Measurements from ENCODE around the gene CPEB3.
"Not testable (repeated sequence)": the region's sequence is repeated elsewhere in the genome, so short reads cannot be mapped to it uniquely, and the experiment has no call there.

CPEB3 gene

GRCh38 chr10:92124020-92124419 lies 166.9 kb downstream of the CPEB3 start:
- peaks cover 0 to 14% (median 0%) of the 10 kb centered on the region in 11 experiments; a peak in 4 of 22 replicates for H3K36me3 ChIP-seq
- no peak overlapping the region for H3K4me2 ChIP-seq
- H4K20me1 ChIP-seq, result peaks cover 0 to 21% (median 0%) of the 10 kb centered on the region in 11 experiments; a peak in 1 of 22 replicates
- H3K4me3 ChIP-seq, result no peak overlapping the region
- no peak overlapping the region for H3K9ac ChIP-seq
- H3K4me1 ChIP-seq, result peaks cover 0 to 32% (median 0%) of the 10 kb centered on the region in 10 experiments; a peak in 6 of 20 replicates
- H3K27ac ChIP-seq, result no peak overlapping the region
- H3K9me3 ChIP-seq (replicated peaks in 1 of 11), result peaks cover 4 to 9% (median 6%) of the 10 kb centered on the region in 11 experiments; a peak in 13 of 22 replicates
- no peak for TF ChIP-seq Cebpa-rat (IDR thresholded peaks at IDR 0.05)
- H3K27me3 ChIP-seq, result no peaks in the 10 kb centered on the region

GRCh38 chr10:92122941-92123450 lies 167.9 kb downstream of the CPEB3 start:
- peaks cover 0 to 37% (median 0%) of the 10 kb centered on the region in 10 experiments; a peak in 6 of 20 replicates for H3K4me1 ChIP-seq
- no peak overlapping the region for H3K27ac ChIP-seq
- no peaks in the 10 kb centered on the region; a peak in 1 of 22 replicates for H3K9me3 ChIP-seq (replicated peaks in 1 of 11)
- H4K20me1 ChIP-seq, result peaks cover 0 to 22% (median 0%) of the 10 kb centered on the region in 11 experiments; a peak in 1 of 22 replicates
- no peak overlapping the region for H3K9ac ChIP-seq
- no peak for TF ChIP-seq Cebpa-rat (IDR thresholded peaks at IDR 0.05)
- no peaks in the 10 kb centered on the region for H3K27me3 ChIP-seq
- no peak overlapping the region for H3K4me3 ChIP-seq
- H3K4me2 ChIP-seq, result no peak overlapping the region
- H3K36me3 ChIP-seq, result peaks cover 0 to 17% (median 0%) of the 10 kb centered on the region in 11 experiments; a peak in 4 of 22 replicates

- peaks cover 0 to 13% (median 0%) of the 10 kb centered on the region in 11 experiments; a peak in 1 of 22 replicates for H4K20me1 ChIP-seq
- H3K27ac ChIP-seq, result no peak overlapping the region
- peaks cover 0 to 32% (median 0%) of the 10 kb centered on the region in 10 experiments; a peak in 6 of 20 replicates for H3K4me1 ChIP-seq
- H3K4me3 ChIP-seq, result no peak overlapping the region
- TF ChIP-seq Cebpa-rat (IDR thresholded peaks at IDR 0.05), result no peak
- no peaks in the 10 kb centered on the region; a peak in 1 of 22 replicates for H3K9me3 ChIP-seq (replicated peaks in 1 of 11)
- no peaks in the 10 kb centered on the region for H3K27me3 ChIP-seq
- no peak overlapping the region for H3K4me2 ChIP-seq
- peaks cover 0 to 17% (median 0%) of the 10 kb centered on the region in 11 experiments; a peak in 5 of 22 replicates for H3K36me3 ChIP-seq
- no peak overlapping the region for H3K9ac ChIP-seq
Observed at GRCh38 chr10:92121686-92122492, 169.0 kb downstream of the CPEB3 start.

GRCh38 chr10:92119340-92119739 lies 171.5 kb downstream of the CPEB3 start:
- Histone ChIP-seq H3K4me1 (peaks cover 0 to 20% (median 0%) of the 10 kb centered on the region in 10 experiments; a peak in 6 of 20 replicates), H4K20me1 (0 out of 22 replicates have a peak, but pooled peaks cover 0 to 5% (median 0%) of the 10 kb centered on the region in 11 experiments), H3K9ac (no peak overlapping the region), H3K27me3 (no peaks in the 10 kb centered on the region), H3K4me2 (peak overlapping the region in 4 of 11 experiments; percentile 34 to 56 (median 38); a peak in 7 of 22 replicates), H3K4me3 (no peak overlapping the region), H3K9me3 (replicated peaks in 1 of 11) (peaks cover 0 to 3% (median 0%) of the 10 kb centered on the region in 11 experiments; a peak in 5 of 22 replicates), H3K36me3 (peaks cover 0 to 20% (median 0%) of the 10 kb centered on the region in 11 experiments; a peak in 5 of 22 replicates), H3K27ac (0 out of 22 replicates have a peak overlapping the region, but pooled peaks of 1 of the 11 experiments have one; percentile 20)
- TF ChIP-seq Cebpa-rat (IDR thresholded peaks at IDR 0.05), result no peak

GRCh38 chr10:92114917-92115316 lies 176.0 kb downstream of the CPEB3 start:
- H3K27me3 ChIP-seq; H3K27ac ChIP-seq; H3K9ac ChIP-seq; H3K9me3 ChIP-seq (replicated peaks in 1 of 11); H3K4me3 ChIP-seq; H3K4me2 ChIP-seq: not testable (repeated sequence)
- Histone ChIP-seq H3K4me1 (peaks cover 0 to 60% (median 16%) of the 10 kb centered on the region in 10 experiments; a peak in 12 of 20 replicates), H4K20me1 (peaks cover 0 to 15% (median 0%) of the 10 kb centered on the region in 11 experiments; a peak in 2 of 22 replicates), H3K36me3 (peaks cover 0 to 20% (median 0%) of the 10 kb centered on the region in 11 experiments; a peak in 6 of 22 replicates)

GRCh38 chr10:92113911-92114600 lies 176.8 kb downstream of the CPEB3 start:
- H3K4me2 ChIP-seq, result peak overlapping the region in 1 of 11 experiments; percentile 76; a peak in 2 of 22 replicates

GRCh38 chr10:92112462-92112861 lies 178.4 kb downstream of the CPEB3 start:
- TF ChIP-seq Cebpa-rat (IDR thresholded peaks at IDR 0.05), result no peak
- peaks cover 0 to 3% (median 0%) of the 10 kb centered on the region in 11 experiments; a peak in 4 of 22 replicates for H3K9me3 ChIP-seq (replicated peaks in 1 of 11)
- peaks cover 0 to 25% (median 0%) of the 10 kb centered on the region in 11 experiments; a peak in 5 of 22 replicates for H3K36me3 ChIP-seq
- H3K9ac ChIP-seq, result no peak overlapping the region
- peaks cover 0 to 69% (median 17%) of the 10 kb centered on the region in 10 experiments; a peak in 12 of 20 replicates for H3K4me1 ChIP-seq
- peak overlapping the region in 4 of 11 experiments; percentile 56 to 76 (median 66); a peak in 7 of 22 replicates for H3K4me2 ChIP-seq
- no peak overlapping the region; a peak in 1 of 22 replicates for H3K27ac ChIP-seq
- H4K20me1 ChIP-seq, result peaks cover 0 to 12% (median 0%) of the 10 kb centered on the region in 11 experiments; a peak in 2 of 22 replicates
- no peak overlapping the region for H3K4me3 ChIP-seq
- no peaks in the 10 kb centered on the region for H3K27me3 ChIP-seq

More at GRCh38 chr10:92113911-92114600, 176.8 kb downstream of the CPEB3 start:
- TF ChIP-seq Cebpa-rat (IDR thresholded peaks at IDR 0.05), result no peak
- H3K4me1 ChIP-seq, result peaks cover 0 to 60% (median 17%) of the 10 kb centered on the region in 10 experiments; a peak in 12 of 20 replicates
- no peaks in the 10 kb centered on the region for H3K27me3 ChIP-seq
- peaks cover 0 to 26% (median 0%) of the 10 kb centered on the region in 11 experiments; a peak in 7 of 22 replicates for H3K36me3 ChIP-seq
- H3K9ac ChIP-seq, result no peak overlapping the region
- peaks cover 0 to 13% (median 0%) of the 10 kb centered on the region in 11 experiments; a peak in 2 of 22 replicates for H4K20me1 ChIP-seq
- H3K27ac ChIP-seq, result no peak overlapping the region
- no peak overlapping the region for H3K4me3 ChIP-seq
- peaks cover 0 to 3% (median 0%) of the 10 kb centered on the region in 11 experiments; a peak in 4 of 22 replicates for H3K9me3 ChIP-seq (replicated peaks in 1 of 11)

- no peak overlapping the region for H3K9ac ChIP-seq
- no peaks in the 10 kb centered on the region for H3K27me3 ChIP-seq
- H3K27ac ChIP-seq, result no peak overlapping the region; a peak in 1 of 22 replicates
- peak in 2 of 11 experiments; percentile 14 to 18; a peak in 1 of 22 replicates for TF ChIP-seq Cebpa-rat (IDR thresholded peaks at IDR 0.05)
- peaks cover 0 to 26% (median 0%) of the 10 kb centered on the region in 11 experiments; a peak in 5 of 22 replicates for H3K36me3 ChIP-seq
- H3K9me3 ChIP-seq (replicated peaks in 1 of 11), result peaks cover 0 to 3% (median 0%) of the 10 kb centered on the region in 11 experiments; a peak in 4 of 22 replicates
- peaks cover 0 to 77% (median 17%) of the 10 kb centered on the region in 10 experiments; a peak in 12 of 20 replicates for H3K4me1 ChIP-seq
- no peak overlapping the region for H3K4me3 ChIP-seq
- H4K20me1 ChIP-seq, result peaks cover 0 to 12% (median 0%) of the 10 kb centered on the region in 11 experiments; a peak in 2 of 22 replicates
- peak overlapping the region in 5 of 11 experiments; percentile 9 to 76 (median 63); a peak in 10 of 22 replicates for H3K4me2 ChIP-seq
Observed at GRCh38 chr10:92111336-92111939, 179.4 kb downstream of the CPEB3 start.

Data from BLaER1 treated with 17β-estradiol and CSF1 and Interleukin-3, amounts not matched to agents 10 nM and 100 nM (cell line).